Suprapubic skin (tissue), 3 donors: ENCODE results near the gene GTF2A1L.

Experiments
- POLR2A ChIP-seq, 2 donors: fragments of 450-650 bp; IDR thresholded peaks; one replicate each; pipeline ENCODE4 v1.6.1; 2017; ENCODE audit warnings: antibody characterized with exemption in 2 of 2, mild to moderate bottlenecking in 2 of 2, moderate library complexity in 2 of 2
- TF ChIP-seq, protein P1 (sequence below), 2 donors: fragments of 200-600 bp in 1 of 2; fragments of 450-650 bp in 1 of 2; sonication (generic) in 1 of 2; IDR thresholded peaks; one replicate each; pipeline ENCODE4 v1.5.1; 2016 to 2019; ENCODE audit warnings: antibody characterized with exemption in 2 of 2, mild to moderate bottlenecking in 1 of 2, moderate library complexity in 1 of 2

DNA sequence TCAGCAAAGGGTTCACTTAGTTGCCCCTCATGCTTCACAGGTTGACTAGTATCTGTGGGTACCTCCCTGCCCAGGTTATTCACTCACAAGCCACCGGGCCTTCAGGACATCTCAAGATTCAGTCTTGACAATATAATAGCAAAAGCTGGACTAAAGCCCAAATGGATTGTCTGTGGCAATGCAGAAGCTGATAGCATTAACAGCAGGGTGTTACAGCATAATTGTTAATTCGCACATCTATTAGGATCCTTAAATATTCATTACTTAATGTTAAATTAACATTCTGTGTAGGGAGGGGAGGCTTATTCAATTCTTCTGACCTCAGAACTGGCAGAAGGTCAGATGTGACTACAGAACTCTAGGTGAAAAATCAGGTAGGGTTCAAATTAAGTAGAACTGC lies 20.2 kb upstream of the GTF2A1L start:
- TF ChIP-seq, protein P1, sequence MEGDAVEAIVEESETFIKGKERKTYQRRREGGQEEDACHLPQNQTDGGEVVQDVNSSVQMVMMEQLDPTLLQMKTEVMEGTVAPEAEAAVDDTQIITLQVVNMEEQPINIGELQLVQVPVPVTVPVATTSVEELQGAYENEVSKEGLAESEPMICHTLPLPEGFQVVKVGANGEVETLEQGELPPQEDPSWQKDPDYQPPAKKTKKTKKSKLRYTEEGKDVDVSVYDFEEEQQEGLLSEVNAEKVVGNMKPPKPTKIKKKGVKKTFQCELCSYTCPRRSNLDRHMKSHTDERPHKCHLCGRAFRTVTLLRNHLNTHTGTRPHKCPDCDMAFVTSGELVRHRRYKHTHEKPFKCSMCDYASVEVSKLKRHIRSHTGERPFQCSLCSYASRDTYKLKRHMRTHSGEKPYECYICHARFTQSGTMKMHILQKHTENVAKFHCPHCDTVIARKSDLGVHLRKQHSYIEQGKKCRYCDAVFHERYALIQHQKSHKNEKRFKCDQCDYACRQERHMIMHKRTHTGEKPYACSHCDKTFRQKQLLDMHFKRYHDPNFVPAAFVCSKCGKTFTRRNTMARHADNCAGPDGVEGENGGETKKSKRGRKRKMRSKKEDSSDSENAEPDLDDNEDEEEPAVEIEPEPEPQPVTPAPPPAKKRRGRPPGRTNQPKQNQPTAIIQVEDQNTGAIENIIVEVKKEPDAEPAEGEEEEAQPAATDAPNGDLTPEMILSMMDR (IDR thresholded peaks at IDR 0.05): no peak
- TF ChIP-seq POLR2A (IDR thresholded peaks at IDR 0.05): no peak
